Activated CD4-positive, alpha-beta T cell treated with anti-CD3 and anti-CD28 coated beads for 36 hours (primary cell): ENCODE data around the gene CAST. TPM values are rescaled to one million over a fixed set of nuclear protein-coding genes. Genes with fewer than 3 reads are reported as not detected.

ENCODE experiments used
- ATAC-seq: fragments of 200-7000 bp; cut with Tn5 transposase; one replicate; pipeline ENCODE4 v1.10.0; 2021; ENCODE audit warnings: mild to moderate bottlenecking, moderate library complexity
- CTCF ChIA-PET: fragments of 350-600 bp; sonication (Branson Sonifier 250); formaldehyde crosslinking; loops from one replicate; lab custom pipeline; 2021; ENCODE audit warnings: antibody characterized with exemption; lab: Charles Lee
- POLR2A ChIA-PET: fragments of 350-600 bp; sonication (Branson Sonifier 250); formaldehyde crosslinking; loops from one replicate; lab custom pipeline; 2021; ENCODE audit warnings: antibody characterized with exemption, inconsistent platforms; lab: Charles Lee
- DNase-seq: peaks from one replicate; pipeline ENCODE4 v3.0.0-alpha.2; 2020
- H3K27ac Mint-ChIP-seq: one replicate; pipeline ENCODE4 v1.8.0; 2021; ENCODE audit warnings: mixed read lengths
- H3K27me3 Mint-ChIP-seq: one replicate; pipeline ENCODE4 v1.8.0; 2021; ENCODE audit warnings: mixed read lengths
- H3K36me3 Mint-ChIP-seq: one replicate; pipeline ENCODE4 v1.8.0; 2021; ENCODE audit warnings: low read depth, mixed read lengths
- H3K4me1 Mint-ChIP-seq: one replicate; pipeline ENCODE4 v1.8.0; 2021; ENCODE audit warnings: mixed read lengths
- H3K4me3 Mint-ChIP-seq: one replicate; pipeline ENCODE4 v1.8.0; 2021; ENCODE audit warnings: mild to moderate bottlenecking, moderate library complexity, mixed read lengths
- H3K9me3 Mint-ChIP-seq: one replicate; pipeline ENCODE4 v1.8.0; 2021; ENCODE audit warnings: low read depth, mixed read lengths
- intact Hi-C, 2 experiments: fragments of 100-400 bp; cut with DNase I in 1 of 2; cut with micrococcal nuclease in 1 of 2; formaldehyde crosslinking; loops; one replicate each; pipeline versions ENCODE4 v1.14.2 to v1.15.1; 2022 to 2024; cut with DNase I, micrococcal nuclease
- total RNA-seq, 2 experiments: library from RNA; stranded (reverse); gene quantifications; one replicate each; pipeline ENCODE4 v1.2.3, GENCODE V29; 2021

The CAST gene
- total RNA-seq, 2 experiments from 2014 or later = 136 to 211 TPM

- Mint-ChIP-seq H3K4me3 (no peak overlapping the region), H3K9me3 (no peaks in the 10 kb centered on the region), H3K27me3 (no peaks in the 10 kb centered on the region), H3K4me1 (peaks cover 2% of the 10 kb centered on the region), H3K36me3 (peaks cover 2% of the 10 kb centered on the region), H3K27ac (no peak overlapping the region)
- ChIA-PET POLR2A (no interaction called here), CTCF (interaction anchor here (1.0 to 2.4 kb wide), 3 partner anchors 9 to 15 kb away, joined by 3 to 9 read pairs (median 3); no protein-coding TSS in a partner anchor)
- intact Hi-C loops = no loop called here
- DNase-seq (no peak), ATAC-seq (no peak)
Observed at GRCh38 chr5:96673127-96673526, 11.0 kb downstream of the CAST start.

DNA sequence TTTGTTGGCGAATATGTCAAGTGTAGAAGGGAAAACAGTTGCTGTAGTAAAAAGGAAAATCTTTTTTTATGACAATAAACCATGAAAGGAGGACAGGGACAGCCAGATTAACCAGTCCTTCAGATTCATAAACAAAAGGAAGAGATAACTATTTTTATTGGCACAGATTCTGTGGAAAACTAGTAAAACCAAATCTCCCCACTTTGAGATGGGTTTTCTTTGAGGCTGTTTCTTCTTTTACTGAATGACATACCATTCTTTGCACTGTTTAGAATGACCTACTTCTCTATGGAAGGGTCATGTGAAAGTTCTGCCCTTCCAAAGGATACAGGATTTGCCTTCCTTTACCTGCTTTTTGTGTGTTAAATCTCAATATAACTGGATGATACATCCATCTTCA, 13.7 kb downstream of the CAST start:
- no peak overlapping the region for H3K4me3 Mint-ChIP-seq
- ChIA-PET POLR2A (no interaction called here), CTCF (no interaction called here)
- no peaks in the 10 kb centered on the region for H3K9me3 Mint-ChIP-seq
- intact Hi-C loops = no loop called here
- DNase-seq = no peak
- no peak overlapping the region for H3K27ac Mint-ChIP-seq
- no peak for ATAC-seq
- no peaks in the 10 kb centered on the region for H3K4me1 Mint-ChIP-seq
- peaks cover 7% of the 10 kb centered on the region for H3K36me3 Mint-ChIP-seq
- no peaks in the 10 kb centered on the region for H3K27me3 Mint-ChIP-seq

DNA sequence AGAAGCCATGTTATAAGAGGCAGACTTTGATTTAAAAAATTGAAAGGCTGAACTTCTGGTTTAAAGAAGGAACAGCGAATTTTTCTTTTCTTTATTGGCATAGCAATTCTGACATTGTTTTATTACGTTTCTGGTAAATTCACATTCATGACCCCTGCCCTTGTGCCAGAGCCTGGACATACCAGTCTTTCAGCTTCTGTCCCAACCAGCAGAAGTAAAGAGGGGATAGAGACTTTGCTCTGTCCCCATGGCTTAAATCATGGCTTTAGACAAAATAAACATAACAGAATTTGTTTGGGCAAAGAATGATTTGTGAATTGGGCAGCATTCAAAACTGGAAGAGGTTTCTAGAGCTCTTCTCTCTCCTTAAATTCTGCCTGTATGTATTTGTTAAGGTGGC, 15.3 kb downstream of the CAST start:
- intact Hi-C loops = no loop called here
- Mint-ChIP-seq H3K4me3 (no peak overlapping the region), H3K27ac (no peak overlapping the region), H3K27me3 (no peaks in the 10 kb centered on the region), H3K4me1 (peaks cover under 1% of the 10 kb centered on the region), H3K9me3 (no peaks in the 10 kb centered on the region), H3K36me3 (peaks cover 7% of the 10 kb centered on the region)
- CTCF ChIA-PET = no interaction called here
- POLR2A ChIA-PET = no interaction called here
- ATAC-seq (no peak), DNase-seq (no peak)

- intact Hi-C loops = no loop called here
- Mint-ChIP-seq H3K4me3 (no peak overlapping the region), H3K27ac (no peak overlapping the region), H3K36me3 (peaks cover 7% of the 10 kb centered on the region), H3K9me3 (no peaks in the 10 kb centered on the region), H3K4me1 (peaks cover 15% of the 10 kb centered on the region), H3K27me3 (no peaks in the 10 kb centered on the region)
- no peak for DNase-seq
- CTCF ChIA-PET = interaction anchor here (0.8 to 2.8 kb wide), 2 partner anchors 65 to 90 kb away, joined by 3 to 6 read pairs; no protein-coding TSS in a partner anchor
- POLR2A ChIA-PET = no interaction called here
- no peak for ATAC-seq
Observed at GRCh38 chr5:96679293-96679692, 17.1 kb downstream of the CAST start.

DNA sequence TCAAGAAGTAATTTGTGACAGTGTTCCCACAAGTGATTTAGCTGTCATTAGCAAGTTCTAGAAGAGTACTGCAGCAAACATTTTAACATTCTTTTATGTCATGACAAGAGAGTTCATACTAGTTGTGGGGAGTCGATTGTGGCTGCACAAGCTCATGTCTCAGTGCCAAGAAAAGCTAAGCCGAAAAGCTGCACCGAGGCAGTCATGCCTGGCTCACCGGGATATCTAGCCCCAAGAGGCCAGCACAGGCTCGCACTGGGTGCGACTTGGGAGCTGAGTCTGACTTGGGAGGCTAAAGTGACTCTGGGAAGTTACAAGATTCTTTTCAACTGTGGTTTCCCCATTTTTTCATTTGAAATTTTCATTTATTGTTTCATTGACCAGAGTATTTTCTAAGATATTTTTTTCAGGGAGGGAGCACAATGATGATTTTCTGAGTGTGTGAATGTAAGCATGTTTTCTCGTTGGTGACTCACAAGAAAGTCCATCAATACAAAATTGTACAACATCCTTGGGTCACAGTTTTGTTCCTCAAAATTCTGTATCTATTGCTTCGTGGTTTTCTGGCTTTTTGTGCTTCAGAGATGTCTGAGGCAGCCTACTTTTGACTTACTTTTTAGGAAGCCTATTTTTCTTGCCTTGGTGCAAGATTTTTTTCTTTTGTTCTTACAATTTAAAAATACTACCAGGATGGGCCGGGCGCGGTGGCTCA, 18.7 kb downstream of the CAST start:
- ATAC-seq = no peak
- Mint-ChIP-seq H3K9me3 (no peaks in the 10 kb centered on the region), H3K4me3 (no peak overlapping the region), H3K36me3 (peaks cover 9% of the 10 kb centered on the region), H3K4me1 (peaks cover 17% of the 10 kb centered on the region), H3K27me3 (no peaks in the 10 kb centered on the region), H3K27ac (no peak overlapping the region)
- ChIA-PET CTCF (interaction anchor here (0.6 to 2.8 kb wide), 2 partner anchors 16 to 67 kb away, joined by 4 to 6 read pairs; no protein-coding TSS in a partner anchor), POLR2A (no interaction called here)
- intact Hi-C loops = no loop called here
- no peak for DNase-seq

GRCh38 chr5:96683392-96683791, 21.2 kb downstream of the CAST start:
- DNase-seq (no peak), ATAC-seq (no peak)
- no peaks in the 10 kb centered on the region for H3K9me3 Mint-ChIP-seq
- H3K4me3 Mint-ChIP-seq = no peak overlapping the region
- ChIA-PET CTCF (interaction anchor here (1.3 to 1.8 kb wide), 2 partner anchors 18 to 37 kb away, joined by 4 to 5 read pairs; no protein-coding TSS in a partner anchor), POLR2A (no interaction called here)
- H3K27ac Mint-ChIP-seq = no peak overlapping the region
- H3K4me1 Mint-ChIP-seq = peaks cover 28% of the 10 kb centered on the region
- H3K27me3 Mint-ChIP-seq = no peaks in the 10 kb centered on the region
- H3K36me3 Mint-ChIP-seq = peaks cover 9% of the 10 kb centered on the region
- intact Hi-C loops = no loop called here

GRCh38 chr5:96683810-96684209, 21.6 kb downstream of the CAST start:
- intact Hi-C loops = no loop called here
- DNase-seq (no peak), ATAC-seq (no peak)
- H3K27ac Mint-ChIP-seq = no peak overlapping the region
- CTCF ChIA-PET = interaction anchor here (0.8 to 1.8 kb wide), 3 partner anchors 11 to 36 kb away, joined by 3 to 5 read pairs (median 4); no protein-coding TSS in a partner anchor
- POLR2A ChIA-PET = no interaction called here
- no peaks in the 10 kb centered on the region for H3K9me3 Mint-ChIP-seq
- no peaks in the 10 kb centered on the region for H3K27me3 Mint-ChIP-seq
- no peak overlapping the region for H3K4me3 Mint-ChIP-seq
- H3K36me3 Mint-ChIP-seq = peaks cover 9% of the 10 kb centered on the region
- H3K4me1 Mint-ChIP-seq = peaks cover 28% of the 10 kb centered on the region

DNA sequence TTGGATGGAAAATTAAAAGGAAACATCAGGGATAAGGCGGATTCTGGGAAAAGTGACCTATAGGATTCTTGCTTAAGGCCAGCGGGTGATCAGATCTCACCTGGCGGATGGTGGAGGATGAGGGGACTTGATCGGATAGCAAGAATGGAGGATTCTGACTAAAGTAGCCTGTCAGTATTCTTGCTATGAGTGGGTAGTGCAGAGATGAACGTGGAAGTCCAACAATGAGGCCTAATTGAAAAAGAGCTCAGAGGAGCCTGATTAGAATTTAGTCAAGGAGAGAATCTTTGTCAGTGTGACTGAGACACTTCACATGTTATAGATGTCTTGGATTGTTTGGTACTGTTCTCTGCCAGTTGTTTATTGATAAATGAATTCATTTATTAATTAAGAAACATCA, 24.9 kb downstream of the CAST start:
- ATAC-seq = no peak
- H3K9me3 Mint-ChIP-seq = no peaks in the 10 kb centered on the region
- peaks cover 28% of the 10 kb centered on the region for H3K4me1 Mint-ChIP-seq
- DNase-seq = no peak
- H3K27me3 Mint-ChIP-seq = no peaks in the 10 kb centered on the region
- intact Hi-C loops = loop anchor here (1.0 kb wide), 1 partner anchor 73 kb away; no protein-coding TSS in a partner anchor
- no peak overlapping the region for H3K27ac Mint-ChIP-seq
- no peak overlapping the region for H3K4me3 Mint-ChIP-seq
- CTCF ChIA-PET = interaction anchor here (0.6 to 3.4 kb wide), 19 partner anchors 11 to 1980 kb away, joined by 3 to 29 read pairs (median 3); partner anchors contain the start of gene LIX1
- POLR2A ChIA-PET = interaction anchor here (1.4 kb wide), 1 partner anchor 15 kb away, joined by 4 read pairs; no protein-coding TSS in a partner anchor
- H3K36me3 Mint-ChIP-seq = peaks cover 4% of the 10 kb centered on the region

DNA sequence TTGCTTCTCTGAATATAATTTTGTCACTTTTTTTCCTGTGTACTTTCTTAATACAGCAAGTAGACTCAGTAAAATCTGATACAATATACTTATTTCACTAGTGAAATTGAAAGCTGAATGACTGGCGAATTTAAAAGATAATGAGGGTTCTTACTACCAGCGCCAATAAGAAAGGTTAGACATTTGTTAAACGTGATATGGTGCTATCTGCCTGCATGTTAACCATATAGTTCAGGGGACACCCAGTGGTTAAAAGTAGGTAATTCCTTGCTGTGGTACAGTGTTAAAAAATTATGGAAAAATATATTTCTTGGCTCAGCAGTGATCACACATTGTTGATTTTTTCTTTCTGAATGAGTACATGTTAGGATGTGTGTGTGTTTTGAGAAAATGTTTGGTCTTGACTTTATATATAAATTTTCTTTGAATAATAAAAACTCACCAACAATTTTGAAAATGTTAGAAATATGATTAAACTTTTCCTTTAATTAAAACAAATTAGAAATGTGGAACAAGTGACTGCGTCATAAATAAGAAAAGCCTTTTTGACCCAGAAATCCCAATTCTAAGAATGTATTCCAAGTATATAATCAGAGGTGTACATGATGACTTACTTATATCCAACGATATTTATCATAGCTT, 25.8 kb downstream of the CAST start:
- H3K27me3 Mint-ChIP-seq = no peaks in the 10 kb centered on the region
- intact Hi-C loops = loop anchor here (1.0 kb wide), 2 partner anchors 25 to 74 kb away; no protein-coding TSS in a partner anchor
- H3K4me1 Mint-ChIP-seq = peaks cover 23% of the 10 kb centered on the region
- H3K36me3 Mint-ChIP-seq = peaks cover 4% of the 10 kb centered on the region
- ChIA-PET CTCF (interaction anchor here (0.6 to 3.4 kb wide), 17 partner anchors 10 to 455 kb away, joined by 3 to 29 read pairs (median 3); partner anchors contain the start of gene LIX1), POLR2A (interaction anchor here (0.5 to 1.4 kb wide), 2 partner anchors 15 to 30 kb away, joined by 3 to 4 read pairs; no protein-coding TSS in a partner anchor)
- no peaks in the 10 kb centered on the region for H3K9me3 Mint-ChIP-seq
- H3K27ac Mint-ChIP-seq = no peak overlapping the region
- no peak for DNase-seq
- ATAC-seq = peak; percentile 93
- H3K4me3 Mint-ChIP-seq = no peak overlapping the region

DNA sequence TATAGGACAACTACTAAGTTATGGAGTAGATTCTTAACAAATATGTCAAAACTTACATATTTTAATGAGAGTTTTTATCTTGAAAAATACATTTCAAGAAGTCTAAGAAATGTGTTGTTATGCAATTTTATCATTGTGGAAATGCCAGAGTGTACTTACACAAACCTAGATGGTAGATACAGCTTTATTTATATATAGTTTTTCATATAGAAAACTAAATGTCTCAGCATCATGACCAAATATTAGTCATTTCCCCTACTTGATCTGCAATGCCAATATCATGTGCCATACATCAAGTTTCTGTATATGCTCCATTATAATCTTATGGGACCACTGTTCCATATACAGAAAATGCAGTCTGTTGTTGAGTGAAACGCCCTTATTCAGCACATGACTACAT, 28.7 kb downstream of the CAST start:
- no peaks in the 10 kb centered on the region for H3K9me3 Mint-ChIP-seq
- peaks cover 11% of the 10 kb centered on the region for H3K4me1 Mint-ChIP-seq
- CTCF ChIA-PET = interaction anchor here (0.6 kb wide), 1 partner anchor 295 kb away, joined by 4 read pairs; no protein-coding TSS in a partner anchor
- H3K27ac Mint-ChIP-seq = no peak overlapping the region
- H3K36me3 Mint-ChIP-seq = peaks cover 3% of the 10 kb centered on the region
- H3K27me3 Mint-ChIP-seq = no peaks in the 10 kb centered on the region
- ATAC-seq (no peak), DNase-seq (no peak)
- intact Hi-C loops = no loop called here
- no peak overlapping the region for H3K4me3 Mint-ChIP-seq
- POLR2A ChIA-PET = no interaction called here

DNA sequence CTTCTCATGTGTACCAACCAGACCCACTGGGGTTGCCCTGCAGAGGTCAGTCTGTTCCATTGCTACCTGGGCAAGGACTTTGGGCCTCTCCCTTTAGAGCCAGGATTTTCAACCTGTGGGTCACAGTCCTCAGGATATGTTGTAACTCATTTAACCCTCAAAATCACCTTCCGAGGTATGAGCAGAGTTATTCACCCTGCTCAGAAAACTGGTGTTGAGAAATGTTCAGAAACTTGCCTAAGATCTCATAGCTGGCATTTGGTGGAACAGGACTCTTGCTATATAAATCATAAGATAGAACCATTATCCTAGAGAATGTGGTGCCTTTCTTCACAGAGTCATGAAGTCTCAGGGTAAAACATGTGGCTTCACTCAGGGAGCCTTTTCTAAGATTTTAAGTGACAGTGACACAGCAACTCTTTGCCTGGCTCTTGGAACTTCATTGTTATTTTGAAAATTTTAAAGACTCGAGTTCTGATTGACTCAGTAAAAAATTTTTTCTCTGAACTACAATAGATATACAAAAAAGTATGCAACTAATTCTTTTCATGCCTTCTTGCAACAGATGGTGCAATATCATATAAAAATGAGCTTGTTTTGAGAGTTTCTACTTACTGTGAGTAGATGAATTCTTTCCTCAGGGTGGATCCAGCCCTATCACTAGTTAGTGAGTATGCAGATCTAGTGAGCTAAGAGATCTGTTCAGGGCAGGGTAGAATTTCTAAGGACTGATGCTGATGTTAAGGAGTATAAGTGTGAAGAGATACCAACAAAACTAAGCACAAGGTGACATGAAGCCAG, 29.5 kb downstream of the CAST start:
- ChIA-PET CTCF (no interaction called here), POLR2A (no interaction called here)
- no peaks in the 10 kb centered on the region for H3K9me3 Mint-ChIP-seq
- no peak overlapping the region for H3K27ac Mint-ChIP-seq
- intact Hi-C loops = no loop called here
- DNase-seq (no peak), ATAC-seq (no peak)
- H3K36me3 Mint-ChIP-seq = no peaks in the 10 kb centered on the region
- H3K27me3 Mint-ChIP-seq = no peaks in the 10 kb centered on the region
- H3K4me1 Mint-ChIP-seq = peaks cover 7% of the 10 kb centered on the region
- no peak overlapping the region for H3K4me3 Mint-ChIP-seq
